ENCODE results near the gene FRMD1.

GRCh38 chr6:168055696-168056489 lies 23.1 kb downstream of the FRMD1 start:
- TF ChIP-seq CTCF (IDR thresholded peaks at IDR 0.05; ENCODE audit: insufficient read depth, low read length) (no peak), POLR2AphosphoS5 (IDR thresholded peaks at IDR 0.05; ENCODE audit: low read depth) (no peak), REST (IDR thresholded peaks at IDR 0.05; ENCODE audit: insufficient replicate concordance, low read depth) (no peak), SPI1 (IDR thresholded peaks at IDR 0.05; ENCODE audit: borderline replicate concordance, low read depth) (no peak)
